Smooth muscle cell (in vitro differentiated cells): ENCODE results near the gene EFCAB9. TPM values are rescaled to one million over a fixed set of nuclear protein-coding genes. Genes with fewer than 3 reads are reported as not detected.

Experiments used
- DNase-seq: peaks from one replicate; lab custom pipeline; 2025; ENCODE audit not compliant: unreplicated experiment; lab: John Stamatoyannopoulos, UW
- H2AFZ ChIP-seq: fragments of 200-600 bp; sonication (generic); 2 replicates; pipeline ENCODE4 v1.6.0; 2016; ENCODE audit warnings: antibody characterized with exemption, low read depth, mild to moderate bottlenecking
- H3F3A ChIP-seq: fragments of 200-600 bp; sonication (generic); 2 replicates; pipeline ENCODE4 v1.6.0; 2017; ENCODE audit warnings: antibody characterized with exemption, low read depth
- H3K27ac ChIP-seq: fragments of 200-600 bp; sonication (generic); 2 replicates; pipeline ENCODE4 v1.5.1; 2016; ENCODE audit warnings: low read depth, mild to moderate bottlenecking
- H3K27me3 ChIP-seq: fragments of 200-600 bp; sonication (generic); 2 replicates; pipeline ENCODE4 v1.6.1; 2016; ENCODE audit warnings: low read depth, mild to moderate bottlenecking
- H3K36me3 ChIP-seq: fragments of 200-600 bp; sonication (generic); 2 replicates; pipeline ENCODE4 v1.5.1; 2016; ENCODE audit warnings: low read depth
- H3K4me1 ChIP-seq: fragments of 200-600 bp; sonication (generic); 2 replicates; pipeline ENCODE4 v1.5.1; 2016; ENCODE audit warnings: low read depth
- H3K4me2 ChIP-seq: fragments of 200-600 bp; sonication (generic); 2 replicates; pipeline ENCODE4 v1.6.0; 2016; ENCODE audit warnings: mild to moderate bottlenecking
- H3K4me3 ChIP-seq: fragments of 200-600 bp; sonication (generic); 2 replicates; pipeline ENCODE4 v1.5.1; 2016; ENCODE audit warnings: mild to moderate bottlenecking
- H3K79me2 ChIP-seq: fragments of 200-600 bp; sonication (generic); 2 replicates; pipeline ENCODE4 v1.6.0; 2016; ENCODE audit warnings: low read depth, mild to moderate bottlenecking
- H3K9ac ChIP-seq: fragments of 200-600 bp; sonication (generic); 2 replicates; pipeline ENCODE4 v1.6.0; 2016; ENCODE audit warnings: low read depth
- H3K9me3 ChIP-seq: fragments of 200-600 bp; sonication (generic); replicated peaks from 2 replicates; pipeline ENCODE4 v1.5.1; 2016; ENCODE audit warnings: low read depth
- H4K20me1 ChIP-seq: fragments of 200-600 bp; sonication (generic); 2 replicates; pipeline ENCODE4 v1.6.0; 2016; ENCODE audit warnings: low read depth
- WGBS: methylation state at CpG from one replicate; pipeline ENCODE4 v1.1.7; 2016; ENCODE audit warnings: low lambda C conversion rate; 5-methylcytosine and 5-hydroxymethylcytosine counted together
- polyA plus RNA-seq: library from polyadenylated mRNA; unstranded; fragments of >200 nt; fragmentation: Nextera tagmentation; extraction: Ambion mirVana; gene quantifications from 2 replicates; pipeline ENCODE4 v1.2.1, GENCODE V29; 2016
- total RNA-seq: library from RNA; depleted of rRNA; stranded (reverse); fragments of >200 nt; gene quantifications from 2 replicates; pipeline ENCODE4 v1.2.3, GENCODE V29; 2014
- TF ChIP-seq, protein P1 (sequence below): fragments of 200-600 bp; sonication (generic); IDR thresholded peaks from 2 replicates; pipeline ENCODE4 v1.5.1; 2017; ENCODE audit warnings: borderline replicate concordance, mild to moderate bottlenecking, antibody characterized with exemption; ENCODE audit not compliant: insufficient read depth, poor library complexity, severe bottlenecking

EFCAB9 gene
- total and polyA plus RNA-seq, 2 experiments from 2014 or later, result not detected

DNA sequence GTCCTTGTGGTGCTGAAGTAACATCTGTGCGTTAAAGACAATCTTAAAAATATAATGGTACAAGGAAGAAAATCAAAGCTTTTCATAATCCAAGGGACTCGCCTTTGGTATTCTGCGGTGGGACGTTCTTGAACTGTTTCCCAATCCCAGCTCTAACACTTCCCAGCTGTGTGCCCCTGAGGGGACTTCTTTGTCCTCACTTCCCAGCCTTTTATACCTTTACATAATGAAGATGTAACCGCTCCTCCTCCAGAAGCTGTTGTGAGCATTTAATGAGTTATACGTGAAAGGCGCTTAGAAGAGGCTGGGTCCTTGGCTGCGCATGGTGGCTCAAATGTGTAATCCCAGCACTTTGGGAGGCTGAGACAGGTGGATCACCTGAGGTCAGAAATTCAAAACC lies 22.9 kb upstream of the EFCAB9 start:
- H3K4me3 ChIP-seq, result no peak overlapping the region
- H3K36me3 ChIP-seq, result no peaks in the 10 kb centered on the region
- no peak for DNase-seq
- H3K9ac ChIP-seq, result no peak overlapping the region
- WGBS, result 92% methylated on average over 8 of the region's 8 CpGs
- TF ChIP-seq, protein P1, sequence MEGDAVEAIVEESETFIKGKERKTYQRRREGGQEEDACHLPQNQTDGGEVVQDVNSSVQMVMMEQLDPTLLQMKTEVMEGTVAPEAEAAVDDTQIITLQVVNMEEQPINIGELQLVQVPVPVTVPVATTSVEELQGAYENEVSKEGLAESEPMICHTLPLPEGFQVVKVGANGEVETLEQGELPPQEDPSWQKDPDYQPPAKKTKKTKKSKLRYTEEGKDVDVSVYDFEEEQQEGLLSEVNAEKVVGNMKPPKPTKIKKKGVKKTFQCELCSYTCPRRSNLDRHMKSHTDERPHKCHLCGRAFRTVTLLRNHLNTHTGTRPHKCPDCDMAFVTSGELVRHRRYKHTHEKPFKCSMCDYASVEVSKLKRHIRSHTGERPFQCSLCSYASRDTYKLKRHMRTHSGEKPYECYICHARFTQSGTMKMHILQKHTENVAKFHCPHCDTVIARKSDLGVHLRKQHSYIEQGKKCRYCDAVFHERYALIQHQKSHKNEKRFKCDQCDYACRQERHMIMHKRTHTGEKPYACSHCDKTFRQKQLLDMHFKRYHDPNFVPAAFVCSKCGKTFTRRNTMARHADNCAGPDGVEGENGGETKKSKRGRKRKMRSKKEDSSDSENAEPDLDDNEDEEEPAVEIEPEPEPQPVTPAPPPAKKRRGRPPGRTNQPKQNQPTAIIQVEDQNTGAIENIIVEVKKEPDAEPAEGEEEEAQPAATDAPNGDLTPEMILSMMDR, result no peak
- peaks cover 54% of the 10 kb centered on the region for H4K20me1 ChIP-seq
- H3K4me2 ChIP-seq, result no peak overlapping the region
- H3F3A ChIP-seq, result no peaks in the 10 kb centered on the region
- H3K27me3 ChIP-seq, result no peaks in the 10 kb centered on the region
- no peak overlapping the region for H3K27ac ChIP-seq
- peaks cover 9% of the 10 kb centered on the region for H3K4me1 ChIP-seq
- no peak overlapping the region for H2AFZ ChIP-seq
- H3K79me2 ChIP-seq, result no peaks in the 10 kb centered on the region
- H3K9me3 ChIP-seq, result no peaks in the 10 kb centered on the region

DNA sequence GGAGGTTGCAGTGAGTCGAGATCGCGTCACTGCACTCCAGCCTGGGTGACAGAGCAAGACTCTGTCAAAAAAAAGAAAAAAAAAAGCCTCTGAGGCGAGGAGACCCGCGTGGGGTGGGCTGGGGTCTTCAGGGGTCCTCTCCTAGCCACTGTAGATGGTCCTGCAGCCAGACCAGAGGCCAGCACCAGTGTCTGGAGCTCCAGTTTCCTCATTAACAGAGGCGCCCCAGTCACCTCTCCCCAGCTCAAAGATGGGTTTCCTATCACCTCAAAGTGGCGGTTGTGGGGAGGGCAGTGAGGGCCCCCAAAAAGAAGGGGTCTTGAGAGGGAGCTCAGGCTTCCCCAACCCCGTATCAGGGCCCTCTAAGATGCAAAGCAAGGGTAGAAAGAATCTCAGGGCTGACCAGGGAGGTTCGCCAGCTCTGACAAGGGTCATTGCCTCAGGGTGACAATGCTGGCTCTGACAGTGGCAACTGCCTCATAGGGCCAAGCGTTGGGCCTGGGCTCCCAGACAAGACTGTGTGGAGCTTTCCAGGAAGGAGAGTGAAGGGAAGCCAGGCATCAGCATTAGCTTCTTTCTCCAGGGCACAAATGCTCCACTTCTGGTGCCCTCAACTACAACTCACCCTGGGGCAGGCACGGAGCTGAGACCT lies 20.9 kb upstream of the EFCAB9 start:
- TF ChIP-seq, protein P1, result no peak
- H3K36me3 ChIP-seq, result no peaks in the 10 kb centered on the region
- WGBS, result 92% methylated on average over 12 of the region's 12 CpGs
- H3K4me1 ChIP-seq, result peaks cover 9% of the 10 kb centered on the region
- H2AFZ ChIP-seq, result no peak overlapping the region
- no peaks in the 10 kb centered on the region for H3F3A ChIP-seq
- H3K4me3 ChIP-seq, result no peak overlapping the region
- H4K20me1 ChIP-seq, result peaks cover 44% of the 10 kb centered on the region
- H3K9ac ChIP-seq, result no peak overlapping the region
- no peak for DNase-seq
- no peak overlapping the region for H3K4me2 ChIP-seq
- H3K27me3 ChIP-seq, result no peaks in the 10 kb centered on the region
- no peak overlapping the region for H3K27ac ChIP-seq
- no peaks in the 10 kb centered on the region for H3K79me2 ChIP-seq
- H3K9me3 ChIP-seq, result no peaks in the 10 kb centered on the region

DNA sequence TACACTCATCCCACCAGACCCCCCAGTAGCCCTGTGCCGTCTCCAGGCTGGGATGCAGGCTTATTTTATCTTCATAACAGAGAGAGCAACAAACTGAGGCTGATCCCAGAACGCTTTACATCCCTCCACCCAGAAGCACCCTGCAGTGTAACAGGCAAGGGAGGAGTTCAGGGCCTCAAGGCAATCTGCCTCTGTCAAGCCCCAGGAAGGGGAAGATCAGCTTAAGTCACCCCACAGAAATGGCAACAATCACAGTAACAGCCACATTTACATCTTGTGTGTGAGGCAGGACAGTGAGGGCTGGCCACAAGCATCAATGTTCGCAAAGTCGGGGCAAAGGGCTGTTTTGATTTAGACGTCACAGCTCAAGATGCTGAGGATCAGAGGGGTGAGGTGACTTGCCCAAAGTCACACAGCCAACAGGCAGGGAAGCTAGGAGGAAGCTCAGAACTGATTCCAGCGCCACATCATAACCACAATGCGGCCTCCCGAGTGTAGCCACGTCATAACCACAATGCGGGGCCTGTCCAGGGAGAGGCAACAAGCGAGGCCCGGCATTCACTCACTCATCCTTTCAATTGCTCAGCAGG lies 20.3 kb upstream of the EFCAB9 start:
- no peak for DNase-seq
- peaks cover 39% of the 10 kb centered on the region for H4K20me1 ChIP-seq

More for the DNA sequence above, 20.3 kb upstream of the EFCAB9 start:
- Histone ChIP-seq H2AFZ (no peak overlapping the region), H3K79me2 (no peaks in the 10 kb centered on the region), H3K9ac (no peak overlapping the region), H3K4me3 (no peak overlapping the region), H3K36me3 (no peaks in the 10 kb centered on the region), H3F3A (peaks cover under 1% of the 10 kb centered on the region), H3K4me1 (peaks cover 9% of the 10 kb centered on the region), H3K27me3 (no peaks in the 10 kb centered on the region), H3K9me3 (no peaks in the 10 kb centered on the region), H3K4me2 (no peak overlapping the region), H3K27ac (no peak overlapping the region)
- WGBS, result 84% methylated on average over 12 of the region's 12 CpGs
- TF ChIP-seq, protein P1, result no peak
